PC-9 (cell line): ENCODE results near the gene TMEM219.

Experiments
- EZH2 ChIP-seq: fragments of 200-600 bp; sonication (generic); IDR thresholded peaks from 2 replicates; pipeline ENCODE4 v1.8.0; 2017; ENCODE audit warnings: antibody characterized with exemption, low read depth
- TF ChIP-seq, protein P1 (sequence below): fragments of 200-600 bp; sonication (generic); conservative IDR thresholded peaks from 2 replicates; pipeline ENCODE4 v1.6.1; 2017; ENCODE audit warnings: mixed run types, antibody characterized with exemption, mild to moderate bottlenecking, moderate library complexity

DNA sequence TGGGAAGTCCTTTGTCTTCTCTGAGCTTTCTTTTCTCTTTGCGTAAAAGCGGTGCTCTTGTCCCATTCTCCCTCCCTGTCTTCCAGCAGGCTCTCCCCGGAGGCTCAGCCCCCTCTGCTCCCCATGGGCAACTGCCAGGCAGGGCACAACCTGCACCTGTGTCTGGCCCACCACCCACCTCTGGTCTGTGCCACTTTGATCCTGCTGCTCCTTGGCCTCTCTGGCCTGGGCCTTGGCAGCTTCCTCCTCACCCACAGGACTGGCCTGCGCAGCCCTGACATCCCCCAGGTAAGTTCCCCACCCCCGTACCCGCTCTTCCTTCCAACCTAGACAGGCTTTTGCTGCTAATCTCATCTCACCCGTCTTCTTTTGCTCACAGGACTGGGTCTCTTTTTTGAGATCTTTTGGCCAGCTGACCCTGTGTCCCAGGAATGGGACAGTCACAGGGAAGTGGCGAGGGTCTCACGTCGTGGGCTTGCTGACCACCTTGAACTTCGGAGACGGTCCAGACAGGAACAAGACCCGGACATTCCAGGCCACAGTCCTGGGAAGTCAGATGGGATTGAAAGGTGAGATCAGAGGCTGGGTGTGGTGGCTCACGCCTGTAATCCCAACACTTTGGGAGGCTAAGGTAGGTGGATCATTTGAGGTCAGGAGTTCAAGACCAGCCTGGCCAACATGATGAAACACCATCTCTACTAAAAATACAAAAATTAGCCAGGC lies 1.3 kb downstream of the TMEM219 start:
- TF ChIP-seq, protein P1, sequence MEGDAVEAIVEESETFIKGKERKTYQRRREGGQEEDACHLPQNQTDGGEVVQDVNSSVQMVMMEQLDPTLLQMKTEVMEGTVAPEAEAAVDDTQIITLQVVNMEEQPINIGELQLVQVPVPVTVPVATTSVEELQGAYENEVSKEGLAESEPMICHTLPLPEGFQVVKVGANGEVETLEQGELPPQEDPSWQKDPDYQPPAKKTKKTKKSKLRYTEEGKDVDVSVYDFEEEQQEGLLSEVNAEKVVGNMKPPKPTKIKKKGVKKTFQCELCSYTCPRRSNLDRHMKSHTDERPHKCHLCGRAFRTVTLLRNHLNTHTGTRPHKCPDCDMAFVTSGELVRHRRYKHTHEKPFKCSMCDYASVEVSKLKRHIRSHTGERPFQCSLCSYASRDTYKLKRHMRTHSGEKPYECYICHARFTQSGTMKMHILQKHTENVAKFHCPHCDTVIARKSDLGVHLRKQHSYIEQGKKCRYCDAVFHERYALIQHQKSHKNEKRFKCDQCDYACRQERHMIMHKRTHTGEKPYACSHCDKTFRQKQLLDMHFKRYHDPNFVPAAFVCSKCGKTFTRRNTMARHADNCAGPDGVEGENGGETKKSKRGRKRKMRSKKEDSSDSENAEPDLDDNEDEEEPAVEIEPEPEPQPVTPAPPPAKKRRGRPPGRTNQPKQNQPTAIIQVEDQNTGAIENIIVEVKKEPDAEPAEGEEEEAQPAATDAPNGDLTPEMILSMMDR, result no peak
- TF ChIP-seq EZH2, result no peak
